CD4-positive, alpha-beta T cell treated with Interleukin-2 at 100 ng/mL for 4 hours (primary cell): ENCODE measurements around the gene ACTMAP.
"Not testable (repeated sequence)": the region's sequence is repeated elsewhere in the genome, so short reads cannot be mapped to it uniquely, and the experiment has no call there.

Experiments
- DNase-seq: peaks from one replicate; pipeline ENCODE4 v3.0.0-alpha.2; 2020; ENCODE audit warnings: low spot score

The ACTMAP gene

DNA sequence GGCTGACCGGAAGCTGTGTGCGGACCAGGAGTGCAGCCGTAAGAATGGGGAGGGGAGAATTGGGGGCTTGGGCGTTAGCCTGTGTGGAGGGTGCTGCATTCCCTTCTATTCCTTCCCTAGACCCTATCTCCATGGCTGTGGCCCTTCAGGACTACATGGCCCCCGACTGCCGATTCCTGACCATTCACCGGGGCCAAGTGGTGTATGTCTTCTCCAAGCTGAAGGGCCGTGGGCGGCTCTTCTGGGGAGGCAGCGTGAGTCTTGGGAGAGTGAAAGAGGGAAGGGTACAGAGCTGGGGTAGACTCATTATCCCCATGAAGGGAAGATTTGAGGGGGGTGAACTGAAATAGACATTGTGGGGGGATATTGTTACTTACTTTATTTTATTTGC, 25.4 kb upstream of the ACTMAP start:
- DNase-seq = no peak

- no peak for DNase-seq
These were observed 24.8 kb upstream of the ACTMAP start, which contains the start of gene MIA for GRCh38 chr19:40774916-40775631. TSS of gene MIA (plus strand) at chr19:40775521. CDS start at chr19:40775543, 22 bp downstream.

- not testable (repeated sequence) for DNase-seq
These were observed 21.0 kb upstream of the ACTMAP start for GRCh38 chr19:40771101-40771862.

GRCh38 chr19:40768869-40769268, 18.6 kb upstream of the ACTMAP start:
- no peak for DNase-seq

GRCh38 chr19:40766385-40766784, 16.1 kb upstream of the ACTMAP start:
- DNase-seq = not testable (repeated sequence)

- DNase-seq = no peak
These were observed 13.7 kb upstream of the ACTMAP start for GRCh38 chr19:40763963-40764362.

GRCh38 chr19:40763526-40763925, 13.2 kb upstream of the ACTMAP start:
- DNase-seq = no peak

- no peak for DNase-seq
These were observed 12.6 kb upstream of the ACTMAP start for GRCh38 chr19:40762754-40763470.

GRCh38 chr19:40759352-40759751, 9.1 kb upstream of the ACTMAP start:
- no peak for DNase-seq

- DNase-seq = no peak
These were observed 8.2 kb upstream of the ACTMAP start for GRCh38 chr19:40758491-40758890.

GRCh38 chr19:40756502-40757110, 6.3 kb upstream of the ACTMAP start:
- peak; percentile 48 for DNase-seq

DNA sequence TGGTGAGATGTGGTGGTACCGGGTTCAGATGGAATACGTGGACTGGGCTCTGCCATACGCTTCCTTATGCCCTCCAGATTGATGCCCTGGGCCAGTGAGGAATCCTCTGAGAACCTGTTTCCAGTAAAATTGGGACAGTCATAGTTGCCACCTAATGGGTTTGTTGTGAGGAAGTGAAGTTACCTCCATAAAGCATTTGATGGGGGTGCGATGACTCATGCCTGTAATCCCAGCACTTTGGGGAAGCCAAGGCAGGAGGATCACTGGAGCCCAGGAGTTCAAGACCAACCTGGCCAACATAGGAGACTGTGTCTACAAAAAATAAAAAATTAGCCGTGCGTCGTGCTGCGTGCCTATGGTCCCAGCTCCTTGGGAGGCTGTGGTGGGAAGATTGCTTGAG, 5.5 kb upstream of the ACTMAP start:
- DNase-seq = no peak

DNA sequence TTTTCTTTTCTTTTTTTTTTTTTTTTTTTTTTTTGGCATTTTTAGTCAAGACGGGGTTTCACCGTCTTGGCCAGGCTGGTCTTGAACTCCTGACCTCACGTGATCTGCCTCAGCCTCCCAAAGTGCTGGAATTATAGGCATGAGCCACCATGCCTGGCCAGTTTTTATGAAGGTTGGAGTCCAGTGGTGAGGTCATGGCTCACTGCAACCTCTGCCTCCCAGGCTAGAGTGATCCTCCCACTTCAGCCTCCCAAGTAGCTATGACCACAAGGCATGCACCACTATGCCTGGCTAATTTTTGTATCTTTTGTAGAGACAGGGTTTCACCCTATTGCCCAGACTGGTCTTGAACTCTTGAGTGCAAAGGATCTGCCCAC, 5.0 kb upstream of the ACTMAP start:
- no peak for DNase-seq

DNA sequence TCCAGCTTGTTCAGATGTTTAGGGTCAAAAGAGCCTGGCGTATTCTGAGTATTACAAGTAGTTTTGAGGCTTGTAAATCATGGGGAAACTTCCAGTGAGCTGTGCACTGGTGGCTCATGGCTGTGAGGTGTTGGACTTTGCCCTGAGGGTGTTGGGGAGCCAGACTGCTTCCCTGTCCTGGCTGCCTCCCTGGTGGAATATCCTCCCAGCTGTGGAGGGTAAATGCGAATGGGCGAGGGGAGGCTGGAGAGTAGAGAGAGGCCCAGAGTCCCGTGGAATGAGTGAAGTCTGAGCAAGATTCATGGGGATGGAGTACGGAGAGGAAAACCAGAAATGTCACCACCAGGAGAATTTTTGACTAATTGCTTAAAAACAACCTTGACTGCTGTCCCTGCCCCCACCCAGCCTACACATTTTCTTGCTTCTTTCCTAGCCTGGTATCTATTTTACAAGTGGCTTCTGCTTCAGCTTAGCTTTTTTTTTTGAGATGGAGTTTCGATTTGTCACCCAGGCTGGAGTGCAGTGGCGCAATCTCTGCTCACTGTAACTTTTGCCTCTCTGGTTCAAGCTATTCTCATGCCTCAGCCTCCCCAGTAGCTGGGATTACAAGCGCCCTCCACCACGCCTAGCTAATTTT, 4.5 kb upstream of the ACTMAP start:
- peak; percentile 31 for DNase-seq

GRCh38 chr19:40752257-40752781, 2.0 kb upstream of the ACTMAP start:
- DNase-seq = no peak

DNA sequence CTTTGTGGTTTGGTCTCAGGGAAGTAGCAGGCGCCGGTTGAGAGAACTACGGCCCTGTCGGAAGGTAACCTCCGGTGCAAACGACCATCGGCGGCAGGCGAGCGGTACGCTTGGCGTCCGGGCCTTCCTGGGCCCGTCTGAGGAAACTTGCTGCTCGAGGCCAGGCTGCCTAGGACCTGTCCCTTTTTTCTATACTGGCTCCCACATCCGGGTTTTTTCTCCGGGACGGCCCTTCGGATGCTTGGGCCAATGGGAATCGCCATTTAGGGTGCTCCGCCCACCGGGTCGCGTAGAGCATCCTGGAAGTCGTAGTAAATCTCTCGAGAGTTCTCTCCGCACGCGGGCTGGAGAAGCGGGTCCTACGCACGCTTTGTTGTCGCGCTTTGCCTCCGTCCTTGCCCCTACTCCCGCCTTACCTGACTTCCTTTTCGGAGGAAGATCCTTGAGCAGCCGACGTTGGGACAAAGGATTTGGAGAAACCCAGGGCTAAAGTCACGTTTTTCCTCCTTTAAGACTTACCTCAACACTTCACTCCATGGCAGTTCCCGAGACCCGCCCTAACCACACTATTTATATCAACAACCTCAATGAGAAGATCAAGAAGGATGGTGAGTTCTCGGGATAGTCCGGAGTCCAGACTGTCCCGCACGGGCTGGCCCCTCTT, 729 bp upstream of the ACTMAP start, which contains the start of gene SNRPA:
Gene SNRPA, plus strand, starts transcription at position 330 of the 664 bp plus-strand sequence. Its CDS starts 206 bp downstream, at position 536.
- peak; percentile 97 for DNase-seq

GRCh38 chr19:40747536-40747935, 2.7 kb downstream of the ACTMAP start:
- no peak for DNase-seq

GRCh38 chr19:40745402-40745780, 4.9 kb downstream of the ACTMAP start:
- no peak for DNase-seq

DNA sequence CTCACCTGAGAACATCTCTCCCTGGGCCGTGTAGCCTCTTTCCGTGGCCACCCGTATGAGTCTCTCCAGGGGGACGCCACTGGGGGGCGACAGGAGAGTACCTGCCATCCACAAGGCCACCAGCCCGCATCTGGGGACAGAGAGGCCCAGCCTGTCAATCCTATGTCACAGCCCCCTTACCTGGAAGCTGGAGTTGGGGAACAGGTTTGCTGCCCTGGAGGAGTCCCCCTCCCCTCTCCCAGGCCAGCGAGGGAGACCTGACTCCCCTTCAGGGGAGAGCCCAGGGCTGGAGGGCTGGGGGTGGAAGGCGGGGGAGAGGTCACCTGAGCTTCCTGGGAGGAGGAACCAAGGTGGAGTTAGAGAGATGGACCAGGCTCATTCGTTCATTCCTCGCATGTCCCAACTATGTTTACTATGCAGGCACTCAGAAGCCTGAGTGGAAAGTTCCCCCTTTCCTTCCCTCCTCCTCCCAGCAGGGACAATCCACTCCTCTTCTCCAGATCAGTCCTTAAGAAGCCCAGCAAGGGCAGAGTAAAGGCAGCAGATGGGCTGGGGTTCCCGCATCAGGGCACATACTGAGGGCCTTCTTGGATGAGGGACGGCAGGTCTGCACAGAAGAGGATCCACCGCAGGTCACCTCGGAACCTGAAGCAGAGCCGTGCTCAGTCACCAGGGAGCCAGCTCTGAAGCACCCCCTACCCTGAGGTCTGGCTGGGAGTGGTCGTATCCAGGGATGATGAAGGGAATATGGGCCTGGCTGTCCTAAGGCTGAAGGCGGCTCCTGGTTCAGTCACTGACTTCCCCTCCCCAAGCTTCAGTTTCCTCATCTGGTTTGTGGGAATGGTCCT, 5.5 kb downstream of the ACTMAP start:
- peak; percentile 35 for DNase-seq

DNA sequence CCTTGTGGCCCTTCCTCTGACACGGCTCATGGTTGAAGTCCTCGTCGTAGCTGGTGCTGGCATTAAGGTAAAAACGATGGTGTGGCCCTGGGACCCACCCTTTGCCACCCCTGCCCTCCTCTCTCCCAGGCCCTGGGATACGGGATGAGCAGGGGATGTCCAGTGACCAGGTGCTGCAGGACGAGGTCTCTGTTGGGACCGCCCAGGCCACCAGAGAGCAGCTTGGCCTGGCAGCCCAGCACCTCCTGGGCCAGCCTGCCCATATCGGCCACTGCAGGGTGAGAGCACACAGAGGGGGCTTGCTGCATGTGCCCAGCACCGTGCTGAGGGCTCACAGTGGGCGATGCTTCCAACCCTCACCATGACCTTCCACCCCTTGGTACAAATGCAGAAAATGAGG, 6.4 kb downstream of the ACTMAP start:
- DNase-seq = no peak
